SJCRH30 (cell line): Measurements from ENCODE around the gene HSDL1. TPM values are rescaled to one million over a fixed set of nuclear protein-coding genes. Genes with fewer than 3 reads are reported as not detected.

Experiments
- DNase-seq, 2 experiments: peaks; one replicate each; pipeline ENCODE4 v3.0.0-alpha.2; 2015 to 2020
- H3K27ac ChIP-seq: fragments of 250-450 bp; sonication (Bioruptor Pico); 2 replicates; pipeline ENCODE4 v1.5.1; 2020; ENCODE audit warnings: mild to moderate bottlenecking, moderate library complexity
- H3K27me3 ChIP-seq: fragments of 250-450 bp; sonication (Bioruptor Pico); 2 replicates; pipeline ENCODE4 v1.5.1; 2020; ENCODE audit warnings: mild to moderate bottlenecking, moderate library complexity
- H3K36me3 ChIP-seq: fragments of 250-450 bp; sonication (Bioruptor Pico); 2 replicates; pipeline ENCODE4 v1.5.1; 2020; ENCODE audit warnings: mild to moderate bottlenecking, moderate library complexity
- H3K4me1 ChIP-seq: fragments of 250-450 bp; sonication (Bioruptor Pico); 2 replicates; pipeline ENCODE4 v1.5.1; 2020; ENCODE audit warnings: mild to moderate bottlenecking, moderate library complexity
- H3K4me3 ChIP-seq: fragments of 250-450 bp; sonication (Bioruptor Pico); 2 replicates; pipeline ENCODE4 v1.5.1; 2020; ENCODE audit warnings: mild to moderate bottlenecking, moderate library complexity
- H3K9me3 ChIP-seq: fragments of 250-450 bp; sonication (Bioruptor Pico); replicated peaks from 2 replicates; pipeline ENCODE4 v1.5.1; 2020; ENCODE audit warnings: mild to moderate bottlenecking, moderate library complexity
- total RNA-seq: library from RNA; depleted of rRNA; stranded (reverse); fragments of >200 nt; shearing (Covaris generic); gene quantifications from 2 replicates; pipeline ENCODE4 v1.2.3, GENCODE V29; 2014

The HSDL1 gene
- total RNA-seq, 1 experiment from 2014 or later = 22.1 TPM

- Histone ChIP-seq H3K4me1 (no peaks in the 10 kb centered on the region), H3K9me3 (no peaks in the 10 kb centered on the region), H3K27ac (no peak overlapping the region), H3K4me3 (no peak overlapping the region), H3K36me3 (no peaks in the 10 kb centered on the region), H3K27me3 (peaks cover 3% of the 10 kb centered on the region; the same call in 1 of the 2 replicates)
- DNase-seq = no peak
These were observed 14.8 kb upstream of the HSDL1 start for GRCh38 chr16:84159800-84160199.

DNA sequence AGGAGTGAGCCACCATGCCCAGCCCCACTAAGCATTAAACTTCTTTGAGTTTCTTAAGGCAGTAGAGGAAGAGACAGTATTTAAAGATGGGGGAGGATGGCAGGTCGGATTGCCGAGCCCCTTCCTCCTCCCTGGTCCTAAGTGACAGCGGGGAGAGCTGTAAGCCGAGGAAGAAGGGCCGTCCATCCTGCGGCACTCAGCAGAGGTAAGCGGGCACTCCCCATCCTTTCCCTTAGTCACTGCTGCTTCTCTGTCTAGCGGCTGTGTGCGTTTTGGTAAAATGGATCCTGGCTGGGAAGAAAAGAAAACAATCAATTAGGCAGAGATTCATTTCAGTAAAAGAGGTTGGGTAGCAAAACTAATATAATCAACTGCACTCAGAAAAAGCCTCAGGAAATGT lies 14.0 kb upstream of the HSDL1 start:
- H3K27me3 ChIP-seq = peaks cover 3% of the 10 kb centered on the region; the same call in 1 of the 2 replicates
- H3K4me3 ChIP-seq = no peak overlapping the region
- H3K36me3 ChIP-seq = no peaks in the 10 kb centered on the region
- no peak for DNase-seq
- no peaks in the 10 kb centered on the region for H3K4me1 ChIP-seq
- no peak overlapping the region for H3K27ac ChIP-seq
- H3K9me3 ChIP-seq = no peaks in the 10 kb centered on the region

GRCh38 chr16:84156342-84156784 lies 11.4 kb upstream of the HSDL1 start:
- Histone ChIP-seq H3K36me3 (no peaks in the 10 kb centered on the region), H3K27me3 (peaks cover 3% of the 10 kb centered on the region; the same call in 1 of the 2 replicates), H3K4me3 (no peak overlapping the region), H3K27ac (no peak overlapping the region), H3K4me1 (no peaks in the 10 kb centered on the region), H3K9me3 (no peaks in the 10 kb centered on the region)
- DNase-seq = no peak

- peaks cover 3% of the 10 kb centered on the region; the same call in 1 of the 2 replicates for H3K27me3 ChIP-seq
- DNase-seq = no peak
- no peaks in the 10 kb centered on the region for H3K4me1 ChIP-seq
- no peak overlapping the region for H3K27ac ChIP-seq
- no peaks in the 10 kb centered on the region for H3K9me3 ChIP-seq
- no peaks in the 10 kb centered on the region for H3K36me3 ChIP-seq
- H3K4me3 ChIP-seq = no peak overlapping the region
These were observed 10.8 kb upstream of the HSDL1 start for GRCh38 chr16:84155771-84156170.

- H3K9me3 ChIP-seq = no peaks in the 10 kb centered on the region
- peaks cover 3% of the 10 kb centered on the region; the same call in 1 of the 2 replicates for H3K27me3 ChIP-seq
- no peak overlapping the region for H3K27ac ChIP-seq
- H3K4me1 ChIP-seq = no peaks in the 10 kb centered on the region
- no peaks in the 10 kb centered on the region for H3K36me3 ChIP-seq
- H3K4me3 ChIP-seq = no peak overlapping the region
- no peak for DNase-seq
These were observed 10.2 kb upstream of the HSDL1 start for GRCh38 chr16:84155226-84155625.

DNA sequence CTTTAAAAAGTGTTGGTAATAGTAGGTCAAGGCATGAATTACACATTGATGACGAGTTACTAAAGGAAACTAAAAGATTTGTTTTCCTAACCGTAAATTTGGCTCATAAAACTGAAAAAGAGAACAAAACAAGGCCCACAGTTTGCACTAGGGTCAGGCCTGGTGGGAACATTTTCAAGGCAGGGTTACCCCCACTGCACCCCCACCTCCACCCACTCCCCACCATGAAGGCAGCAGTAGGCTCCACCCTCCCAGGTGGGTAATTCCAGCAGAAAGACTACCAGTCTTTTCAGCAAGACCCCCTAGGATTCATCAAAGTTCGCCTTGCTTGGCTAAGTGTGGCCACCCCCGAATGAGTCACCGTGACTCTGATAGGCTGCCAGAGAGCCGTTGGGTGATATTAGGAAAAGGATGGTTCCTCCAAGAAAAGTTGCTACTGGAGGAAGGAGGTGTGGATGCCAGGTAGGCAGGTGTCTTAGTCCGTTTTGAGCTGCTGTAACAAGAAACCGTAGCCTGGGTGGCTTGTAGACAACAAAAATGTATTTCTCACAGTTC lies 8.8 kb upstream of the HSDL1 start:
- Histone ChIP-seq H3K4me1 (no peaks in the 10 kb centered on the region), H3K4me3 (no peak overlapping the region), H3K9me3 (no peaks in the 10 kb centered on the region), H3K27ac (no peak overlapping the region), H3K36me3 (no peaks in the 10 kb centered on the region), H3K27me3 (no peaks in the 10 kb centered on the region)
- no peak for DNase-seq

- Histone ChIP-seq H3K36me3 (no peaks in the 10 kb centered on the region), H3K9me3 (no peaks in the 10 kb centered on the region), H3K27me3 (no peaks in the 10 kb centered on the region), H3K4me1 (no peaks in the 10 kb centered on the region), H3K4me3 (no peak overlapping the region), H3K27ac (no peak overlapping the region)
- no peak for DNase-seq
These were observed 5.9 kb upstream of the HSDL1 start for GRCh38 chr16:84150926-84151325.

DNA sequence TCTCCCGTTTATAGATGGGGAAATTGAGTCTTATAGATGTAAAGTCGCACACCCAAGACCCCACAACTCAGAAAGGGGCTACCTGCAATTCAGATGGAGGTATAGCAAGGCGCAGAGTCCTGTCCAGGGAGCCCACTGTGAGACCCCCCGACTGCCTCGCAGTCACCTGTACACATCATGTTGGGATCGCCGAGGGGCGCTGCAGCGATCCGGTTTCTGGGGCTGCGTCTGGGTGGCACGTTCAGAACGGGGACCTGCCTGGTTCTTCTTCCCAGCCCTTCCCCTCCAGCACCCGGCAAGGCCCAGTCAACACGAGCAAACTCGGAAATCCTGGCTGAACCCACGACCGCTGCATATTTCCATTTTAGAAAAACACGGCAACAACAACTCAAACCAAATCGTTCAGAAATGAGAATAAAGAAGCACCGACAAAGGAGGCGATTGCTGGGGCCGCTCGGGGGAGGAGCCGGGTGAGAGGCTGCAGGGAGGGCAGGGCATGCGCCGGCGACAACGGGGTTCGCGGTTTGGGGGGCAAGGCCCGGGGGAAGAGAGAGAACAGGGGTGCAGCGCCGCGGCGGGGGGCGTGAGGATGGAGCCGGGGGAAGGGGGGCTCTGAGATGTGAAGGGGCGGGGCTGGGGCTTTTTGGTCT lies 643 bp downstream of the HSDL1 start:
- DNase-seq = peak; percentile 11
- Histone ChIP-seq H3K9me3 (no peaks in the 10 kb centered on the region), H3K4me1 (peaks cover 3% of the 10 kb centered on the region; the same call in 1 of the 2 replicates), H3K4me3 (peak overlapping the region; percentile 66), H3K36me3 (no peaks in the 10 kb centered on the region), H3K27ac (no peak overlapping the region; the same call in 1 of the 2 replicates), H3K27me3 (no peaks in the 10 kb centered on the region)

DNA sequence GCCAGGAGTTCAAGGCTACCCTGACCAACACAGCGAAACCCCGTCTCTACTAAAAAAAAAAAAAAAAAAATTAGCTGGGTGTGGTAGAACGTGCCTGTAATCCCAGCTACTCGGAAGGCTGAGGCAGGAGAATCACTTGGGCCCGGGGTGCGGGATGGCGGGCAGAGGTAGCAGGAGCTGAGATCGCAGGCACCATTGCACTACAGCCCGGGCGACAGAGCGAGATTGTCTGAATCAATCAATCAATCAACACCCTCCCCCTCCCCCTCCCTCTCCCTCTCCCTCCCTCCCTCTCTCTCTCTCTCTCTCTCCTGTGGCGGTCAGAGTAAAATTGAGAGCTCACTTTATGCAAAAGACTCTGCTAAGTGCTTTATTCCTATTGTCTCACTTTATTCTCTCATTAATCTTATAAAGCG lies 1.2 kb downstream of the HSDL1 start:
- Histone ChIP-seq H3K36me3 (no peaks in the 10 kb centered on the region), H3K4me1 (peaks cover 7% of the 10 kb centered on the region; the same call in 1 of the 2 replicates), H3K9me3 (no peaks in the 10 kb centered on the region), H3K27ac (no peak overlapping the region), H3K4me3 (peak overlapping the region; percentile 66), H3K27me3 (no peaks in the 10 kb centered on the region)
- no peak for DNase-seq

- no peak overlapping the region for H3K27ac ChIP-seq
- peaks cover 9% of the 10 kb centered on the region; the same call in 1 of the 2 replicates for H3K4me1 ChIP-seq
- H3K4me3 ChIP-seq = no peak overlapping the region
- no peaks in the 10 kb centered on the region for H3K27me3 ChIP-seq
- no peak for DNase-seq
- no peaks in the 10 kb centered on the region for H3K36me3 ChIP-seq
- no peaks in the 10 kb centered on the region for H3K9me3 ChIP-seq
These were observed 1.9 kb downstream of the HSDL1 start for GRCh38 chr16:84143081-84143480.

DNA sequence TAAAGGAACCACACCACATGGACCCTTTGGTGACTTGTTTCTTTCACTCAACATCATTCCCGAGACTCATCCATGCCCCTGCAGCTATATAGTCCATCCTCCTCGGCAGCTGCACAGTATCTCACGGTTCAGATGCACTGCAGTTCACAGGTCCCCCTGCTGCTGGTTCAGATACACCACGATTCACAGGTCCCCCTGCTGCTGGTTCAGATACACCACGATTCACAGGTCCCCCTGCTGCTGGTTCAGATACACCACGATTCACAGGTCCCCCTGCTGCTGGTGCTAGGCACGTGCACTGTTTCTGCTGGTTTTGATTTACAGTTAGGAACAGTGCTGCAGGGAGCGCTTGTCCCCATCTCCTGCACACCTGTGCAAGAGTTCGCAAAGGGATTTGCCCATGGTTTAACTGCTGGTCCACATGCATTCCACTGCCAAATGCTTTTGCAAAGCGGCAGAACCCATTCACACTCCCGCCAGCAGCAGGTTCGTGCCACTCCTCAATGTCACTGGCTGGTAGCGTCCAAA lies 3.8 kb downstream of the HSDL1 start:
- Histone ChIP-seq H3K27me3 (no peaks in the 10 kb centered on the region), H3K4me1 (peaks cover 9% of the 10 kb centered on the region; the same call in 1 of the 2 replicates), H3K4me3 (no peak overlapping the region), H3K9me3 (no peaks in the 10 kb centered on the region), H3K36me3 (no peaks in the 10 kb centered on the region), H3K27ac (no peak overlapping the region)
- no peak for DNase-seq

- Histone ChIP-seq H3K27me3 (no peaks in the 10 kb centered on the region), H3K9me3 (no peaks in the 10 kb centered on the region), H3K4me1 (peaks cover 9% of the 10 kb centered on the region; the same call in 1 of the 2 replicates), H3K4me3 (no peak overlapping the region), H3K36me3 (no peaks in the 10 kb centered on the region), H3K27ac (no peak overlapping the region)
- DNase-seq = no peak
These were observed 5.2 kb downstream of the HSDL1 start for GRCh38 chr16:84139628-84140258.

DNA sequence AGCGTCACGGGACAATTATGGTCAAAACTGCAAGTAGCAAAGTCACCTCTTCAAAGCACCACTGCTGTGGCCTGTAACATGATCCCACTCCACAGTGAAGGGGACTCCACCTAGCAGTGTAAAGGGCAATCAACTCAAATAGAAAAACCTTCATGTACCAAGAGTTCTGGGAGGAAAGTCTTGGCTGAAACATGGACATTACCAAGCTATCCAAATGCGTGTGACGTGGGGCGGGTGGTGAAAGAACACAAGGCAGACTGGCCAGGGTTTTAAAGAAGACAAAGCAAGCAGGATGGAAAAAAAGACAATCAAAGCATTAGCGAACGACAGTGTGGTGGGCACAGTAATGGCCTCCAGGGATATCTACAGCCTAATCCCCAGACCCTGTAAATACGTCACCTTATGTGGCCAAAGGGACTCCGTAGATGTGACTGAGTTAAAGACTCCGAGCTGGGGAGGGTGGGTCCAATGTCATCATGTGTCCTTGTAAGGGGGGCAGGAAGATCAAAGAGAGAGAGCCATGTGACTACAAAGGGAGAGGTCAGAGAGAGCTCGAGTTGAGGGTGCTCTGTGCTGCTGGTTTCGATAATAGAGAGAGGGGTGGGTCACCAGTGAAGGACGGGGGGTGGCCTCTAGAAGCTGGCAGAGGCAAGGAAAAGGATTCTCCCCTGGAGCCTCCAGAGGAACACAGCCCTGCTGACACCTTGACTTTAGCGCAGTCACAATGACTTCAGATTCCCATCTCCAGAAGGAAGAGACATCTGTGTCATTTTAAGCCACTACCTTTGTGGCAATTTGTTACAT lies 6.0 kb downstream of the HSDL1 start:
- no peaks in the 10 kb centered on the region for H3K27me3 ChIP-seq
- no peaks in the 10 kb centered on the region for H3K9me3 ChIP-seq
- peak; percentile 32 to 61 for DNase-seq
- H3K27ac ChIP-seq = no peak overlapping the region
- H3K4me3 ChIP-seq = no peak overlapping the region
- no peaks in the 10 kb centered on the region for H3K36me3 ChIP-seq
- H3K4me1 ChIP-seq = peaks cover 9% of the 10 kb centered on the region; the same call in 1 of the 2 replicates

DNA sequence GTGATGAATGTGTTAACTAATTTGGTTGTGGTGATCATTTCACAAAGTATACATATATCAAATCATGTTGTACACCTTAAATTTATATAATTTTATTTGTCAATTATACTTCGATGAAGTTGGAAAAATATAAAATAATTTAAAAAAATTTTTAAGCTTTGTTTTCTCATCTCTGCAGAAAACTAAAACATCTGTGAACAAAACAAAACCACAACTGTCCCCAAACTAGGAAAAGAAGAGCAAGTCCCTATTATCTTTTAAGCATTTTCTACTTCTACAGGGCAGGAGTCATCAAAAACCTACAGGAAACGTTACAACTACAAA lies 6.5 kb downstream of the HSDL1 start:
- Histone ChIP-seq H3K36me3 (no peaks in the 10 kb centered on the region), H3K4me1 (peaks cover 9% of the 10 kb centered on the region; the same call in 1 of the 2 replicates), H3K27ac (no peak overlapping the region), H3K27me3 (no peaks in the 10 kb centered on the region), H3K9me3 (no peaks in the 10 kb centered on the region), H3K4me3 (no peak overlapping the region)
- DNase-seq = no peak
